HG03521 (cell line): Measurements from ENCODE around the gene ENPP1.

ENCODE experiments used
- ATAC-seq: cut with Tn5 transposase; IDR thresholded peaks from one replicate; pipeline ENCODE4 v1.9.1; 2021; ENCODE audit warnings: mild to moderate bottlenecking, moderate library complexity; ENCODE audit not compliant: unreplicated experiment

The ENPP1 gene

GRCh38 chr6:131784561-131784960 is 23.3 kb upstream of the ENPP1 start:
- ATAC-seq, result no peak

GRCh38 chr6:131787079-131787478 is 20.7 kb upstream of the ENPP1 start:
- no peak for ATAC-seq

- no peak for ATAC-seq
Measured at GRCh38 chr6:131787766-131788712, 19.8 kb upstream of the ENPP1 start.

- no peak for ATAC-seq
Measured at GRCh38 chr6:131789219-131789618, 18.6 kb upstream of the ENPP1 start.

- no peak for ATAC-seq
Measured at GRCh38 chr6:131791476-131791875, 16.3 kb upstream of the ENPP1 start.

- ATAC-seq, result no peak
Measured at GRCh38 chr6:131792091-131792496, 15.7 kb upstream of the ENPP1 start.

GRCh38 chr6:131795366-131795765 is 12.5 kb upstream of the ENPP1 start:
- ATAC-seq, result no peak

GRCh38 chr6:131802347-131802746 is 5.5 kb upstream of the ENPP1 start:
- no peak for ATAC-seq

- no peak for ATAC-seq
Measured at GRCh38 chr6:131803007-131803769, 4.6 kb upstream of the ENPP1 start.

- no peak for ATAC-seq
Measured at GRCh38 chr6:131804131-131804530, 3.7 kb upstream of the ENPP1 start.

- ATAC-seq, result no peak
Measured at GRCh38 chr6:131807321-131807643, 538 bp upstream of the ENPP1 start.

GRCh38 chr6:131808460-131809269 is 845 bp downstream of the ENPP1 start:
- ATAC-seq, result no peak

- no peak for ATAC-seq
Measured at GRCh38 chr6:131811500-131811899, 3.7 kb downstream of the ENPP1 start.

- ATAC-seq, result no peak
Measured at GRCh38 chr6:131813991-131814390, 6.2 kb downstream of the ENPP1 start.

- ATAC-seq, result no peak
Measured at GRCh38 chr6:131816869-131817268, 9.0 kb downstream of the ENPP1 start.

GRCh38 chr6:131819572-131820124 is 11.8 kb downstream of the ENPP1 start:
- no peak for ATAC-seq

GRCh38 chr6:131821010-131821807 is 13.4 kb downstream of the ENPP1 start:
- no peak for ATAC-seq

GRCh38 chr6:131822119-131822518 is 14.3 kb downstream of the ENPP1 start:
- ATAC-seq, result no peak

GRCh38 chr6:131823276-131823902 is 15.6 kb downstream of the ENPP1 start:
- ATAC-seq, result no peak

GRCh38 chr6:131825946-131826345 is 18.1 kb downstream of the ENPP1 start:
- ATAC-seq, result no peak
